ENCODE data around the gene UBE2V1. TPM values are rescaled to one million over a fixed set of nuclear protein-coding genes. Genes with fewer than 3 reads are reported as not detected.
A peak's percentile ranks its signal among the peaks of the same experiment; 100 is the strongest.

UBE2V1 gene
- total RNA-seq, 4 donors from 2014 or later = 80.5 to 162 (median 99.0) TPM

GRCh38 chr20:50095476-50096078, 17.4 kb downstream of the UBE2V1 start:
- TF ChIP-seq EP300 (IDR thresholded peaks at IDR 0.05) (no peak), CTCF (IDR thresholded peaks at IDR 0.05) (no peak), POLR2A (IDR thresholded peaks at IDR 0.05) (no peak), POLR2AphosphoS5 (IDR thresholded peaks at IDR 0.05) (no peak)
- no peaks in the 10 kb centered on the region for H3K27me3 ChIP-seq
- WGBS = 55% methylated on average over 4 of the region's 4 CpGs
- no peak overlapping the region for H3K4me3 ChIP-seq
- peaks cover 31% of the 10 kb centered on the region for H3K36me3 ChIP-seq
- H3K4me1 ChIP-seq = peaks cover 9% of the 10 kb centered on the region
- H3K27ac ChIP-seq = peak overlapping the region; percentile 42
- DNase-seq (ENCODE audit: low spot score in 2 of 2) = peak; percentile 52 to 55
- H3K9me3 ChIP-seq = no peaks in the 10 kb centered on the region

GRCh38 chr20:50094522-50094921, 18.4 kb downstream of the UBE2V1 start:
- H3K4me3 ChIP-seq = no peak overlapping the region
- WGBS = 89% methylated on average over 4 of the region's 4 CpGs
- TF ChIP-seq POLR2A (IDR thresholded peaks at IDR 0.05) (no peak), POLR2AphosphoS5 (IDR thresholded peaks at IDR 0.05) (no peak), CTCF (IDR thresholded peaks at IDR 0.05) (no peak), EP300 (IDR thresholded peaks at IDR 0.05) (no peak)
- H3K4me1 ChIP-seq = peaks cover 9% of the 10 kb centered on the region
- H3K36me3 ChIP-seq = peaks cover 39% of the 10 kb centered on the region
- no peaks in the 10 kb centered on the region for H3K27me3 ChIP-seq
- DNase-seq (ENCODE audit: low spot score in 2 of 2) = peak in 1 of 2 donors; percentile 11
- no peaks in the 10 kb centered on the region for H3K9me3 ChIP-seq
- no peak overlapping the region for H3K27ac ChIP-seq

GRCh38 chr20:50093240-50093639, 19.7 kb downstream of the UBE2V1 start:
- no peaks in the 10 kb centered on the region for H3K9me3 ChIP-seq
- no peak overlapping the region for H3K27ac ChIP-seq
- H3K4me1 ChIP-seq = peaks cover 9% of the 10 kb centered on the region
- TF ChIP-seq POLR2AphosphoS5 (IDR thresholded peaks at IDR 0.05) (no peak), EP300 (IDR thresholded peaks at IDR 0.05) (no peak), POLR2A (IDR thresholded peaks at IDR 0.05) (no peak), CTCF (IDR thresholded peaks at IDR 0.05) (no peak)
- no peaks in the 10 kb centered on the region for H3K27me3 ChIP-seq
- WGBS = 91% methylated on average over 2 of the region's 2 CpGs
- DNase-seq (ENCODE audit: low spot score in 2 of 2) = no peak
- H3K36me3 ChIP-seq = peaks cover 37% of the 10 kb centered on the region
- no peak overlapping the region for H3K4me3 ChIP-seq

- H3K4me3 ChIP-seq = no peak overlapping the region
- H3K27me3 ChIP-seq = no peaks in the 10 kb centered on the region
- H3K27ac ChIP-seq = no peak overlapping the region
- no peaks in the 10 kb centered on the region for H3K9me3 ChIP-seq
- peaks cover 38% of the 10 kb centered on the region for H3K36me3 ChIP-seq
- no peak for TF ChIP-seq EP300 (IDR thresholded peaks at IDR 0.05)
- TF ChIP-seq POLR2A (IDR thresholded peaks at IDR 0.05) = no peak
- 72% methylated on average over 4 of the region's 4 CpGs for WGBS
- DNase-seq (ENCODE audit: low spot score in 2 of 2) = no peak
- peaks cover 14% of the 10 kb centered on the region for H3K4me1 ChIP-seq
Measured at GRCh38 chr20:50092436-50092835, 20.5 kb downstream of the UBE2V1 start.

GRCh38 chr20:50089787-50090177, 23.2 kb downstream of the UBE2V1 start:
- WGBS = 61% methylated on average over 2 of the region's 2 CpGs
- Histone ChIP-seq H3K4me3 (no peak overlapping the region), H3K27ac (no peak overlapping the region), H3K36me3 (peaks cover 22% of the 10 kb centered on the region), H3K4me1 (peaks cover 26% of the 10 kb centered on the region), H3K27me3 (no peaks in the 10 kb centered on the region), H3K9me3 (no peaks in the 10 kb centered on the region)
- peak; percentile 32 to 38 for DNase-seq (ENCODE audit: low spot score in 2 of 2)
- no peak for TF ChIP-seq POLR2A (IDR thresholded peaks at IDR 0.05)

GRCh38 chr20:50089140-50089786, 23.7 kb downstream of the UBE2V1 start:
- H3K9me3 ChIP-seq = no peaks in the 10 kb centered on the region
- no peaks in the 10 kb centered on the region for H3K27me3 ChIP-seq
- no peak overlapping the region for H3K27ac ChIP-seq
- peaks cover 26% of the 10 kb centered on the region for H3K4me1 ChIP-seq
- peaks cover 19% of the 10 kb centered on the region for H3K36me3 ChIP-seq
- 82% methylated on average over 5 of the region's 5 CpGs for WGBS
- TF ChIP-seq EP300 (IDR thresholded peaks at IDR 0.05) = no peak
- TF ChIP-seq CTCF (IDR thresholded peaks at IDR 0.05) = no peak
- no peak for TF ChIP-seq POLR2AphosphoS5 (IDR thresholded peaks at IDR 0.05)
- TF ChIP-seq POLR2A (IDR thresholded peaks at IDR 0.05) = no peak
- peak; percentile 35 to 49 for DNase-seq (ENCODE audit: low spot score in 2 of 2)
- H3K4me3 ChIP-seq = no peak overlapping the region

All from suprapubic skin (tissue), 4 donors.